Thyroid gland (tissue), 4 donors: ENCODE data around the gene POLR3GL. TPM values are rescaled to one million over a fixed set of nuclear protein-coding genes. Genes with fewer than 3 reads are reported as not detected.

Experiments
- DNase-seq, 2 donors: peaks; one replicate each; pipeline ENCODE4 v3.0.0-alpha.2; 2019
- H3K27ac ChIP-seq, 3 donors: fragments of 200-600 bp; sonication (generic); 1 replicate in 2 of 3; 2 replicates in 1 of 3; pipeline ENCODE4 v1.5.1; 2016 to 2019; ENCODE audit warnings: mild to moderate bottlenecking in 1 of 3, moderate library complexity in 1 of 3
- H3K27me3 ChIP-seq: fragments of 200-600 bp; sonication (generic); one replicate; pipeline ENCODE4 v1.5.1; 2019
- H3K36me3 ChIP-seq, 2 donors: fragments of 200-600 bp; sonication (generic); one replicate each; pipeline ENCODE4 v1.5.1; 2016 to 2019
- H3K4me1 ChIP-seq, 2 donors: fragments of 200-600 bp; sonication (generic); one replicate each; pipeline ENCODE4 v1.5.1; 2017 to 2019
- H3K4me3 ChIP-seq, 3 donors: fragments of 200-600 bp; sonication (generic); replicated peaks in 1 of 3; 1 replicate in 2 of 3; 2 replicates in 1 of 3; pipeline ENCODE4 v1.5.1; 2016; ENCODE audit warnings: mild to moderate bottlenecking in 1 of 3
- H3K9me3 ChIP-seq: fragments of 200-600 bp; sonication (generic); one replicate; pipeline ENCODE4 v1.5.1; 2017
- CTCF ChIP-seq, 6 experiments: fragments of 200-600 bp in 3 of 6; fragments of 450-650 bp in 3 of 6; sonication (generic) in 3 of 6; IDR thresholded peaks; one replicate each; pipeline ENCODE4 v1.5.1; 2016 to 2019; ENCODE audit warnings: antibody characterized with exemption in 6 of 6, mild to moderate bottlenecking in 2 of 6, inconsistent platforms in 1 of 6, moderate library complexity in 1 of 6
- POLR2A ChIP-seq, 2 donors: fragments of 450-650 bp; IDR thresholded peaks; one replicate each; pipeline ENCODE4 v1.6.1; 2017; ENCODE audit warnings: antibody characterized with exemption in 2 of 2, mild to moderate bottlenecking in 2 of 2, moderate library complexity in 1 of 2
- WGBS, 2 donors: methylation state at CpG; one replicate each; pipeline ENCODE4 v1.1.5; 2017; 5-methylcytosine and 5-hydroxymethylcytosine counted together
- intact Hi-C: fragments of 100-400 bp; cut with DNase I; formaldehyde crosslinking; loops from one replicate; pipeline ENCODE4 v1.15.1; 2023
- total RNA-seq, 4 donors: library from RNA; depleted of rRNA; stranded (reverse); fragments of >200 nt; gene quantifications; one replicate each; pipeline ENCODE4 v1.2.3, GENCODE V29; 2016

Gene POLR3GL
- total RNA-seq, 4 donors from 2014 or later, result 12.5 to 36.4 (median 22.7) TPM

GRCh38 chr1:145993618-145994390, 29.3 kb downstream of the POLR3GL start:
- Histone ChIP-seq H3K4me1 (peaks cover 19 to 30% of the 10 kb centered on the region in 2 donors), H3K27me3 (no peaks in the 10 kb centered on the region), H3K9me3 (no peaks in the 10 kb centered on the region), H3K4me3 (peak overlapping the region; percentile 31 to 97 (median 82)), H3K36me3 (peaks cover 40 to 44% of the 10 kb centered on the region in 2 donors), H3K27ac (peak overlapping the region; percentile 94 to 96 (median 95))
- intact Hi-C loops, result no loop called here
- peak in 1 of 2 donors; percentile 6 for DNase-seq
- WGBS, 2 donors, result 30 to 39% methylated on average over 6 of the region's 6 CpGs
- TF ChIP-seq POLR2A (IDR thresholded peaks at IDR 0.05), result peak in 1 of 2 donors; percentile 1
- no peak for TF ChIP-seq CTCF (IDR thresholded peaks at IDR 0.05)

GRCh38 chr1:145994391-145995120, 30.1 kb downstream of the POLR3GL start:
- TF ChIP-seq CTCF (IDR thresholded peaks at IDR 0.05) (no peak), POLR2A (IDR thresholded peaks at IDR 0.05) (no peak)
- DNase-seq, result peak in 1 of 2 donors; percentile 8

GRCh38 chr1:145995148-145995881, 30.8 kb downstream of the POLR3GL start:
- intact Hi-C loops, result no loop called here
- Histone ChIP-seq H3K27me3 (no peaks in the 10 kb centered on the region), H3K4me1 (peaks cover 26 to 41% of the 10 kb centered on the region in 2 donors), H3K4me3 (peak overlapping the region; percentile 31 to 97 (median 82)), H3K27ac (peak overlapping the region; percentile 94 to 96 (median 95)), H3K9me3 (no peaks in the 10 kb centered on the region), H3K36me3 (peaks cover 40 to 44% of the 10 kb centered on the region in 2 donors)
- peak in 1 of 2 donors; percentile 1 for DNase-seq
- 1 to 2% methylated on average over 8 of the region's 8 CpGs for WGBS, 2 donors
- TF ChIP-seq POLR2A (IDR thresholded peaks at IDR 0.05) (no peak), CTCF (IDR thresholded peaks at IDR 0.05) (no peak)

More at GRCh38 chr1:145994391-145995120, 30.1 kb downstream of the POLR3GL start:
- H3K27ac ChIP-seq, result peak overlapping the region; percentile 94 to 96 (median 95)
- H3K36me3 ChIP-seq, result peaks cover 40 to 44% of the 10 kb centered on the region in 2 donors
- peaks cover 22 to 36% of the 10 kb centered on the region in 2 donors for H3K4me1 ChIP-seq
- H3K4me3 ChIP-seq, result peak overlapping the region; percentile 31 to 97 (median 82)
- 12 to 40% methylated on average over 10 of the region's 10 CpGs for WGBS, 2 donors
- no peaks in the 10 kb centered on the region for H3K27me3 ChIP-seq
- no peaks in the 10 kb centered on the region for H3K9me3 ChIP-seq
- intact Hi-C loops, result no loop called here

- Histone ChIP-seq H3K36me3 (peaks cover 40 to 44% of the 10 kb centered on the region in 2 donors), H3K27me3 (no peaks in the 10 kb centered on the region), H3K4me3 (peak overlapping the region; percentile 31 to 97 (median 82)), H3K9me3 (no peaks in the 10 kb centered on the region), H3K4me1 (peaks cover 25 to 38% of the 10 kb centered on the region in 2 donors), H3K27ac (peak overlapping the region; percentile 94 to 96 (median 95))
- intact Hi-C loops, result no loop called here
- DNase-seq, result peak; percentile 12 to 22
- TF ChIP-seq CTCF (IDR thresholded peaks at IDR 0.05), result no peak
- TF ChIP-seq POLR2A (IDR thresholded peaks at IDR 0.05), result no peak
- 0% methylated on average over 13 of the region's 13 CpGs for WGBS, 2 donors
These were observed 31.5 kb downstream of the POLR3GL start for GRCh38 chr1:145995964-145996432.
